HL-60 (cell line): ENCODE results near the gene MRPL58.
A peak's percentile ranks its signal among the peaks of the same experiment; 100 is the strongest.

Source experiments
- DNase-seq, 2 experiments: peaks; one replicate each; pipeline ENCODE4 v3.0.0-alpha.2; 2010 to 2020; ENCODE audit warnings: low read depth in 1 of 2, low spot score in 1 of 2
- H3K27ac ChIP-seq: fragments of 250-450 bp; sonication (Bioruptor Pico); replicated peaks from 2 replicates; pipeline ENCODE4 v1.5.1; 2020; ENCODE audit warnings: mild to moderate bottlenecking, moderate library complexity
- H3K27me3 ChIP-seq: fragments of 250-450 bp; sonication (Bioruptor Pico); 2 replicates; pipeline ENCODE4 v1.5.1; 2021; ENCODE audit warnings: mild to moderate bottlenecking, moderate library complexity; ENCODE audit not compliant: insufficient read depth, poor library complexity, severe bottlenecking
- H3K4me3 ChIP-seq: replicated peaks from 2 replicates; pipeline ENCODE4 v1.5.1; 2011; ENCODE audit warnings: mild to moderate bottlenecking, control low read depth, low read length; ENCODE audit not compliant: insufficient read depth
- CTCF ChIP-seq: IDR thresholded peaks from one replicate; pipeline ENCODE4 v1.5.1; 2011; ENCODE audit warnings: low read length, control low read depth, inconsistent platforms; ENCODE audit not compliant: insufficient read depth
- GABPA ChIP-seq: IDR thresholded peaks from 2 replicates; pipeline ENCODE4 v1.6.1; 2012; ENCODE audit warnings: low read depth
- POLR2AphosphoS5 ChIP-seq: IDR thresholded peaks from 2 replicates; pipeline ENCODE4 v1.6.1; 2012; ENCODE audit warnings: low read depth
- SPI1 ChIP-seq: IDR thresholded peaks from 2 replicates; pipeline ENCODE4 v1.6.1; 2012; ENCODE audit warnings: low read depth, mild to moderate bottlenecking, borderline replicate concordance
- long read RNA-seq: library from polyadenylated mRNA; unstranded; transcript quantifications from one replicate; pipeline ENCODE4 v2.0.0, GENCODE V29; 2020
- TF ChIP-seq, protein P1 (sequence below): IDR thresholded peaks from 2 replicates; pipeline ENCODE4 v1.6.1; 2012; ENCODE audit warnings: low read depth; ENCODE audit not compliant: insufficient replicate concordance

MRPL58 gene
- long read RNA-seq, transcript MRPL58-201 (6 exons, 890 nt), result major isoform, 42 of 45 reads
- long read RNA-seq, partial matches to known transcripts, result 0 of 45 reads
- long read RNA-seq, other reads (novel, unspliced or antisense), result 1 of 45 reads

DNA sequence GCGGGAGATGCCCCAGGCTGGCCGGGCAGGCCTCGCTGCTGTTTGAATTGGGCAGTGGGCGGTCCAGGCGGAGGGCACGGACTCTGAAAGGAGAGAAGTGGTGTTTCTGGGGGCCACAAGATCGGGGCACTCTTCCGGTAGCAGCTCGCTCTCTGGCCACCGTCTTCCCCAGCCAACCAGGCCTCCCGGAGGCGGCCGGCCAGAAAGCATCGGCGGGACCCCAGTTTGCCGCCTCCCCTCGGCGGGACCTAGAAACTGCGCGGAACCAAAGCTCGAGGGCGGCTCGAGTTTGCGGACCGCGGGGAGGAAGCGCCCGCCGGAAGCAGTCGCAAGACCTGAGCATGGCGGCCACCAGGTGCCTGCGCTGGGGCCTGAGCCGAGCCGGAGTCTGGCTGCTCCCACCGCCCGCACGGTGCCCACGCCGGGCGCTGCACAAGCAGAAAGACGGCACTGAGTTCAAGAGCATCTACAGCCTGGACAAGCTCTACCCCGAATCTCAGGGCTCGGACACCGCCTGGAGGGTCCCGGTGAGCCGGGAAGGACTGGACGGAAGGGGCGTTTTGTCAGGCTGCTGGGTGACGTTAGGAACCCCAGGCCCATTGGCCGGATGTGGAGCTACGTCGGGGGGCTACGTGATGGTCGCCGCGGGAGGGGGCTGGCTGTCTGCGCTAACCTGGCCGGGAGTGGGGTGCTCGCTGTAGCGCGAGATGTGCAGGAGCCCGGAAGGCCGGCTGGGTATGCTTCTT, at the start of gene MRPL58:
Gene MRPL58, plus strand, starts transcription at position 325 of the 746 bp plus-strand sequence. Its CDS starts 17 bp downstream, at position 342.
- no peaks in the 10 kb centered on the region for H3K27me3 ChIP-seq
- peak within 1 kb of the TSS; percentile 85 for H3K27ac ChIP-seq
- peak within 1 kb of the TSS; percentile 68 for H3K4me3 ChIP-seq
- TF ChIP-seq, protein P1, sequence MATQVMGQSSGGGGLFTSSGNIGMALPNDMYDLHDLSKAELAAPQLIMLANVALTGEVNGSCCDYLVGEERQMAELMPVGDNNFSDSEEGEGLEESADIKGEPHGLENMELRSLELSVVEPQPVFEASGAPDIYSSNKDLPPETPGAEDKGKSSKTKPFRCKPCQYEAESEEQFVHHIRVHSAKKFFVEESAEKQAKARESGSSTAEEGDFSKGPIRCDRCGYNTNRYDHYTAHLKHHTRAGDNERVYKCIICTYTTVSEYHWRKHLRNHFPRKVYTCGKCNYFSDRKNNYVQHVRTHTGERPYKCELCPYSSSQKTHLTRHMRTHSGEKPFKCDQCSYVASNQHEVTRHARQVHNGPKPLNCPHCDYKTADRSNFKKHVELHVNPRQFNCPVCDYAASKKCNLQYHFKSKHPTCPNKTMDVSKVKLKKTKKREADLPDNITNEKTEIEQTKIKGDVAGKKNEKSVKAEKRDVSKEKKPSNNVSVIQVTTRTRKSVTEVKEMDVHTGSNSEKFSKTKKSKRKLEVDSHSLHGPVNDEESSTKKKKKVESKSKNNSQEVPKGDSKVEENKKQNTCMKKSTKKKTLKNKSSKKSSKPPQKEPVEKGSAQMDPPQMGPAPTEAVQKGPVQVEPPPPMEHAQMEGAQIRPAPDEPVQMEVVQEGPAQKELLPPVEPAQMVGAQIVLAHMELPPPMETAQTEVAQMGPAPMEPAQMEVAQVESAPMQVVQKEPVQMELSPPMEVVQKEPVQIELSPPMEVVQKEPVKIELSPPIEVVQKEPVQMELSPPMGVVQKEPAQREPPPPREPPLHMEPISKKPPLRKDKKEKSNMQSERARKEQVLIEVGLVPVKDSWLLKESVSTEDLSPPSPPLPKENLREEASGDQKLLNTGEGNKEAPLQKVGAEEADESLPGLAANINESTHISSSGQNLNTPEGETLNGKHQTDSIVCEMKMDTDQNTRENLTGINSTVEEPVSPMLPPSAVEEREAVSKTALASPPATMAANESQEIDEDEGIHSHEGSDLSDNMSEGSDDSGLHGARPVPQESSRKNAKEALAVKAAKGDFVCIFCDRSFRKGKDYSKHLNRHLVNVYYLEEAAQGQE, result peak; percentile 82
- TF ChIP-seq POLR2AphosphoS5 (peak; percentile 90), CTCF (no peak), SPI1 (peak; percentile 51; the same call in 1 of the 2 replicates), GABPA (peak; percentile 96)
- peak; percentile 76 to 82 for DNase-seq

GRCh38 chr17:74963656-74964055, 48.8 kb upstream of the MRPL58 start:
- Histone ChIP-seq H3K27me3 (no peaks in the 10 kb centered on the region), H3K27ac (no peak overlapping the region), H3K4me3 (no peak overlapping the region)
- TF ChIP-seq POLR2AphosphoS5 (no peak), CTCF (no peak), SPI1 (no peak), GABPA (no peak)
- TF ChIP-seq, protein P1, result no peak
- DNase-seq, result peak in 1 of 2 experiments; percentile 38

GRCh38 chr17:74964246-74964761, 48.2 kb upstream of the MRPL58 start:
- no peak for DNase-seq
- TF ChIP-seq SPI1 (no peak), CTCF (no peak), GABPA (no peak), POLR2AphosphoS5 (no peak)
- TF ChIP-seq, protein P1, result no peak

More at GRCh38 chr17:74964246-74964761, 48.2 kb upstream of the MRPL58 start:
- Histone ChIP-seq H3K27me3 (no peaks in the 10 kb centered on the region), H3K4me3 (no peak overlapping the region), H3K27ac (no peak overlapping the region)
